Esophagus muscularis mucosa (tissue), 3 donors: Measurements from ENCODE around the gene ARHGAP24.

ENCODE experiments used
- CTCF ChIP-seq, 3 experiments: fragments of 200-600 bp in 2 of 3; fragments of 450-650 bp in 1 of 3; sonication (generic) in 2 of 3; IDR thresholded peaks; one replicate each; pipeline ENCODE4 v1.5.1; 2017 to 2019; ENCODE audit warnings: antibody characterized with exemption in 3 of 3, mild to moderate bottlenecking in 2 of 3, moderate library complexity in 1 of 3
- EP300 ChIP-seq: sonication (generic); formaldehyde crosslinking; IDR thresholded peaks from one replicate; pipeline ENCODE4 v1.6.1; 2017; ENCODE audit warnings: antibody characterized with exemption

- TF ChIP-seq CTCF (IDR thresholded peaks at IDR 0.05), result no peak
- TF ChIP-seq EP300, result no peak
Measured at GRCh38 chr4:85717847-85718246, 242.9 kb downstream of the ARHGAP24 start.
